Common myeloid progenitor, CD34-positive (primary cell): Measurements from ENCODE around the gene SPACA9.

Experiments used
- CTCF ChIA-PET: fragments of 350-600 bp; sonication (Branson Sonifier 250); formaldehyde crosslinking; loops from one replicate; lab custom pipeline; 2021; ENCODE audit warnings: antibody characterized with exemption; lab: Charles Lee
- POLR2A ChIA-PET: fragments of 350-600 bp; sonication (Branson Sonifier 250); formaldehyde crosslinking; loops from one replicate; lab custom pipeline; 2021; ENCODE audit warnings: antibody characterized with exemption; lab: Charles Lee
- DNase-seq, 3 donors: peaks; one replicate each; pipeline versions ENCODE4 v3.0.0 to v3.0.0-alpha.2; 2013
- H3K27ac ChIP-seq, 2 experiments: 1 replicate in 1 of 2; 2 replicates in 1 of 2; pipeline ENCODE4 v1.7.0; 2013; ENCODE audit warnings: inconsistent platforms in 2 of 2, low read length in 2 of 2, mild to moderate bottlenecking in 2 of 2, low read depth in 1 of 2, moderate library complexity in 1 of 2; ENCODE audit not compliant: severe bottlenecking in 2 of 2, insufficient read depth in 1 of 2, poor library complexity in 1 of 2
- H3K27me3 ChIP-seq, 5 experiments: replicated peaks in 2 of 5; 1 replicate in 3 of 5; 2 replicates in 2 of 5; pipeline versions ENCODE4 v1.6.1 to v1.7.0; 2013; ENCODE audit warnings: low read length in 4 of 5, mild to moderate bottlenecking in 2 of 5, moderate library complexity in 2 of 5, inconsistent platforms in 1 of 5; ENCODE audit not compliant: insufficient read depth in 5 of 5, control insufficient read depth in 4 of 5
- H3K36me3 ChIP-seq, 4 experiments: 1 replicate in 2 of 4; 2 replicates in 2 of 4; pipeline versions ENCODE4 v1.6.1 to v1.7.0; 2013; ENCODE audit warnings: low read length in 3 of 4, control low read depth in 1 of 4, mild to moderate bottlenecking in 1 of 4; ENCODE audit not compliant: control insufficient read depth in 4 of 4, insufficient read depth in 4 of 4
- H3K4me1 ChIP-seq, 4 experiments: 1 replicate in 3 of 4; 2 replicates in 1 of 4; pipeline versions ENCODE4 v1.6.1 to v1.7.1; 2013; ENCODE audit warnings: low read length in 3 of 4, mild to moderate bottlenecking in 3 of 4, control low read depth in 1 of 4, inconsistent platforms in 1 of 4, moderate library complexity in 1 of 4; ENCODE audit not compliant: control insufficient read depth in 4 of 4, insufficient read depth in 4 of 4; ENCODE audit errors: control extremely low read depth in 1 of 4
- H3K4me3 ChIP-seq, 7 experiments: 1 replicate in 4 of 7; 2 replicates in 3 of 7; pipeline versions ENCODE4 v1.5.1 to v1.7.0; 2013; ENCODE audit warnings: mild to moderate bottlenecking in 7 of 7, low read length in 6 of 7, moderate library complexity in 6 of 7, inconsistent platforms in 2 of 7, low read depth in 2 of 7, control low read depth in 1 of 7; ENCODE audit not compliant: insufficient read depth in 4 of 7, control insufficient read depth in 1 of 7; ENCODE audit errors: extremely low read depth in 1 of 7
- H3K9me3 ChIP-seq, 5 experiments: 1 replicate in 4 of 5; 2 replicates in 1 of 5; pipeline versions ENCODE4 v1.6.1 to v1.7.1; 2013; ENCODE audit warnings: low read length in 4 of 5, mild to moderate bottlenecking in 2 of 5, inconsistent platforms in 1 of 5, low read depth in 1 of 5, moderate library complexity in 1 of 5; ENCODE audit not compliant: control insufficient read depth in 4 of 5, insufficient read depth in 2 of 5; ENCODE audit errors: control extremely low read depth in 1 of 5
- WGBS: methylation state at CpG from one replicate; pipeline ENCODE4 v1.1.5; 2013; ENCODE audit not compliant: insufficient coverage; 5-methylcytosine and 5-hydroxymethylcytosine counted together

The SPACA9 gene

DNA sequence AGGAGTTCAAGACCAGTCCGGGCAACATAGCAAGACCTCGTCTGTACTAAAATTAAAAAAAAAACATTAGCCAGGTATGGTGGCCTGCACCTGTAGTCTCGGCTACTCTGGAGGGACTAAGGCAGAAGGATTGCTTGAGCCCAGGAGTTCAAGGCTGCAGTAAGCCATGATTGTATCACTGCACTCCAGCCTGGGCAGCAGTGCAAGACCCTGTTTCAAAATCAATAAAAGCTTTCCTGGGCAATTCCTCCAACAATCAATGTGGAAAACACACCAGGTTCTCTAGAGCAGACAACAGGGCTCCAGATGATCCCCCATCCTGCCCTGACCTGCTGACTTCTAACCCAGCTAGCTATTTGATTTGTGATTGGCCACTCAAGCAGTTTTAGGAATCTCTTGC lies 1.8 kb upstream of the SPACA9 start:
- no peaks in the 10 kb centered on the region for H3K9me3 ChIP-seq
- no peak overlapping the region for H3K27ac ChIP-seq
- H3K27me3 ChIP-seq: peaks cover 0 to 3% (median 0%) of the 10 kb centered on the region in 5 experiments
- peaks cover 0 to 38% (median 31%) of the 10 kb centered on the region in 4 experiments for H3K4me1 ChIP-seq
- POLR2A ChIA-PET: no interaction called here
- H3K4me3 ChIP-seq: no peak overlapping the region
- CTCF ChIA-PET: interaction anchor here (1.5 kb wide), 1 partner anchor 44 kb away, joined by 3 read pairs; no protein-coding TSS in a partner anchor
- 91% methylated on average over 3 of the region's 3 CpGs for WGBS
- H3K36me3 ChIP-seq: no peaks in the 10 kb centered on the region
- DNase-seq: no peak

DNA sequence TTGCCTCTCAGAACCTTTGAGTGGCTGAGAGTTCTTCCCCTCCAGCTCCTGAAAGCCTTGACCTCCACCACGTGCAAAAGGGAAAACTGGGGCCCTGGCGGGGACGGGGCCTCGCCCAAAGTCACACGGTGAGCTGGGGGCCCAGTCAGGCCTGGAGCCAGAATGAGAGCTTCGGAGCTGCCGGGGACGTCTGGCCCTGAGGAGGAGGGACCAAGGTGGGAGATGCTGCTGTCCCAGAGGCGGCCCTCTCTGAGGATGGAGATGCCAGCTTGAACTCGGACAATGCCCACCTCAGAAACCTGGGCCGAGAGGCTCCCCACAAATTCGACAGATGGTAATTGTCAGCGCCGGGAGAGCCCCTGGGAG lies 1.3 kb upstream of the SPACA9 start:
- Histone ChIP-seq H3K27ac (no peak overlapping the region), H3K27me3 (peaks cover 0 to 3% (median 0%) of the 10 kb centered on the region in 5 experiments), H3K4me3 (peak overlapping the region in 6 of 7 experiments; percentile 82 to 95 (median 89)), H3K4me1 (peaks cover 0 to 44% (median 37%) of the 10 kb centered on the region in 4 experiments), H3K9me3 (no peaks in the 10 kb centered on the region), H3K36me3 (no peaks in the 10 kb centered on the region)
- DNase-seq: no peak
- ChIA-PET POLR2A (no interaction called here), CTCF (interaction anchor here (1.5 kb wide), 1 partner anchor 45 kb away, joined by 3 read pairs; no protein-coding TSS in a partner anchor)
- 76% methylated on average over 13 of the region's 14 CpGs for WGBS

DNA sequence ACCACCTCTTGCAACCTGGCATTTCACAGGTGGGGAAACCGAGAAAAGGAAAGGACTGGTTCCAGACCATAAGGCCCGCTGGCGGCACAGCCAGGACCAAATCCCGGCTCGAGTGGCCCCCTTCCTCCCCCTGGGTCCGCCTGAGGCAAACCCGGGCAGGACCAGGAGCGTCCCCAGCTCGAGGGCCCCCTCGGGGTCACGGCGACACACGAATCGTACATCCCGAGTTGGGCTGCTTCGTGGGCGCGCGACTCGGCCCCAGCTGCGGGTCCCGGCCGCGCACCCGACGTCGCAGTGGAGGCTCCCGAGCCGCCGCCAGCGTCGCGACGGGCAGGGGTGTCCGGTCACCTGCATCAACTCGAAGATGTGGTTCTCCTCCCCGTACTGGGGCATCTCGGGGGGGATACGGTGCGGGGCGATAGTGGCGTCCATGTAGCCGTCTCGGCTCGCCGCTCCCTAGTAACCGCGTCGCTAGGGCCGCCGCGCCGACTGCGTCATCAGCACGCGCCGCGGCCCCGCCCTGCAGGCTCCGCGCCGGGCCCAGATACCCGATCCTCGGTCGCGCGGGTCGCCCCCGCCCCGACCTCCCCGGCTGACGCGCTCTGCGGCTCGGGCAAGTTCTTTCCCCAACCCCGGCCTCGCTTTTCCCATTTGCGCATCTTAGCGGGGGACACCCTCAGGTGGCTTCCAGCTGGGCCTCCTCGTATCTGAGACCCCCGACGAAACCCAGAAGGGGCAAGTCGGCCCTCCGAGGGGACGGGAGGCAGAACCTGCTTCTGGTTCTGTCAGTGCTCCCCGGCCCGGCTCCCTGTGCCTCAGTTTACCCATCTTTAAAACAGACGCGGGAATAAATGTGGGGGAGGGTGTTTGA lies 639 bp upstream of the SPACA9 start, which contains the start of gene AK8:
Gene AK8 (minus strand): TSS at position 461 of the 871 bp plus-strand sequence. CDS start 29 bp downstream, at position 432.
- Histone ChIP-seq H3K9me3 (no peaks in the 10 kb centered on the region), H3K4me3 (peak within 1 kb of the TSS; percentile 82 to 95 (median 90)), H3K27ac (peak within 1 kb of the TSS in 1 of 2 experiments; percentile 84), H3K27me3 (peaks cover 0 to 3% (median 0%) of the 10 kb centered on the region in 5 experiments), H3K36me3 (no peaks in the 10 kb centered on the region), H3K4me1 (peaks cover 0 to 49% (median 41%) of the 10 kb centered on the region in 4 experiments)
- ChIA-PET CTCF (interaction anchor here (1.5 kb wide), 1 partner anchor 45 kb away, joined by 3 read pairs; no protein-coding TSS in a partner anchor), POLR2A (no interaction called here)
- DNase-seq: peak; percentile 75 to 82 (median 81)
- WGBS: under 1% methylated on average over 85 of the region's 89 CpGs

DNA sequence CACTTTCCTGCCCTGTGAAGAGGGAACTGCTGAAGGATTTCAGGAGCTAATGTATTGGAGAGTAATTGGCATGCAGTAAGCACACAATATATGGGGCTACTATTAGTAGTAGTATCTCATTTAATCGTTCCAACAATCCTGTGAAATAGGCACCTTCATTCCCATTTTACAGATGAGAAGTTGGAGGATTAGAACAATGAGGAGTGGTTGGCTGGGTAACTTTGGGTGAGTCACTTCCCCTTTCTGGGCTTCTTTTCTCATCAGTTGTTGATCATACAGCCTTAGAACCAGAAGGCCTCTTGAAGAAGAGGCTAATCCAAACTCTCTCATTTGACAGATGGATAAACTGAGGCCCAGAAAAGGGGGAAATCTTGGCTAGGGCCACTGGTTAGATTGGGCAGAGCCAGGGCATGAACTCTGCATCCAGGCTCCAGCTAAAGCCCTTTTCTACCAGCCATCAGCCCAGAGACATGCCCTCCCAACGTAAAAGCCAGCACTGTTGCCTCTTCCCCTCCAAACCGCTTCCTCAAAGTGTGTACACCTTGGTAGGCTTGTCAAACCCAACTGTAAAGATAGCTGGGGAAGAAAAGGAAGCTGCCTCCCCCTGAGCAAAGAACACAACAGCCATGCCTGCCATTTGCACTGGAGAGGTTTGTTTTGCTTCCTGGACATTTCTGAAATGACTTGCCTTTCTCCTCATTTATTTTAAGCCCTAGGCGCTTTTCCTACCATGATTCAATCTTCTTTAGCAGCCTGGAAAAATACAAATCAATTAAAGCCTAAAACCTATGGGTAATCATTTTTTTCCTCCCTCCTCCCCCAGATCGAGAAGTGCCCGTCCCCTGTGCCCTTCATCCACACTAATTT lies 992 bp downstream of the SPACA9 start:
- POLR2A ChIA-PET: no interaction called here
- WGBS: 100% methylated on average over 1 of the region's 6 CpGs
- Histone ChIP-seq H3K9me3 (no peaks in the 10 kb centered on the region), H3K27ac (no peak overlapping the region), H3K4me3 (peak overlapping the region in 3 of 7 experiments; percentile 82 to 93 (median 88)), H3K27me3 (peaks cover 0 to 3% (median 0%) of the 10 kb centered on the region in 5 experiments), H3K4me1 (peaks cover 0 to 56% (median 45%) of the 10 kb centered on the region in 4 experiments), H3K36me3 (peaks cover 0 to 2% (median 0%) of the 10 kb centered on the region in 4 experiments)
- peak in 2 of 3 donors; percentile 52 to 56 for DNase-seq
- CTCF ChIA-PET: interaction anchor here (1.2 to 1.7 kb wide), 3 partner anchors 15 to 22 kb away, joined by 4 to 7 read pairs (median 5); no protein-coding TSS in a partner anchor

DNA sequence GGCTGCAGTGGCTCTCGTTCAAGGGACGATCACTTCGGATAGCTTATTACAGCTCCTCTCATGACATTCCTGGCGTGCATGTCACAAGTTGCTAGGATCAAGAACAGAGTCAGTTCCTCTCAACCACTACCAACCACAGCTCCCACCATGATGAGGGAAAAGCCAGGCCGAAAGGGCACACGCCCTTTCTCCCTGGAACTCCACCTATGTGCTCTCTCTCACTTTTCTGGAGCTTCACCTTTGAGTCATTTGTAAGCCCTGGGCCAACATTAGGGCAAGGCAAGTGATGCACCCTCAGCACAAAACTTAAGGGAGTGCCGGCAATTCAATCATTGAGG lies 1.6 kb downstream of the SPACA9 start:
- ChIA-PET CTCF (interaction anchor here (1.3 to 1.7 kb wide), 2 partner anchors 15 to 17 kb away, joined by 4 to 5 read pairs; no protein-coding TSS in a partner anchor), POLR2A (no interaction called here)
- no peak overlapping the region for H3K27ac ChIP-seq
- no peak for DNase-seq
- H3K27me3 ChIP-seq: peaks cover 0 to 3% (median 0%) of the 10 kb centered on the region in 5 experiments
- WGBS: 93% methylated on average over 6 of the region's 7 CpGs
- peaks cover 0 to 2% (median 0%) of the 10 kb centered on the region in 4 experiments for H3K36me3 ChIP-seq
- H3K4me1 ChIP-seq: peaks cover 0 to 56% (median 47%) of the 10 kb centered on the region in 4 experiments
- no peak overlapping the region for H3K4me3 ChIP-seq
- no peaks in the 10 kb centered on the region for H3K9me3 ChIP-seq

DNA sequence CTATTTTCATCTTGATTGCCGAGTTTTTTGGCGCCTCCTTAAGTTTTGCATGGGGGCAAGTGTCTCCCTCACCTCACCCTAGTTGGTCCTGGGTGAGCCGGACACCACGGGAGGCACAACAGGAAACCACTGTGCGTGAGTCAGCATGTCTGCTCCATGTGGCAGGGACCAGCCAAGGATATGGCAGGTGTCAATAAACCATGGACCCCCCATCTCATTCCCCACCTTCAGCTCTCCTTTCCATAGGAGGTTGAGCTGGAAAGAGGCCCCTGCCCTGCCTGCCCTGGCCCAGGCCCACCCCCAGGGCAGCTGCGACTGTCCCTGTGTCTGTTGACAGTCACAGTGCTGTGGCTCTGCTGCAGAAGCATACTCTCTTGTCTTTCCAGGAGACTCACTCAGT lies 3.1 kb downstream of the SPACA9 start:
- ChIA-PET POLR2A (no interaction called here), CTCF (interaction anchor here (0.9 kb wide), 1 partner anchor 78 kb away, joined by 3 read pairs; no protein-coding TSS in a partner anchor)
- WGBS: 15% methylated on average over 3 of the region's 6 CpGs
- Histone ChIP-seq H3K27ac (no peak overlapping the region), H3K36me3 (peaks cover 0 to 2% (median 0%) of the 10 kb centered on the region in 4 experiments), H3K9me3 (no peaks in the 10 kb centered on the region), H3K27me3 (peaks cover 0 to 3% (median 0%) of the 10 kb centered on the region in 5 experiments), H3K4me1 (peaks cover 1 to 69% (median 58%) of the 10 kb centered on the region in 4 experiments), H3K4me3 (peak overlapping the region in 2 of 7 experiments; percentile 7 to 50)
- DNase-seq: peak in 2 of 3 donors; percentile 46 to 57
